Ascending aorta (tissue), 2 donors: Measurements from ENCODE around the gene TDRD9. TPM values are rescaled to one million over a fixed set of nuclear protein-coding genes. Genes with fewer than 3 reads are reported as not detected.

Source experiments
- DNase-seq, 2 donors: peaks; one replicate each; pipeline ENCODE4 v3.0.0-alpha.2; 2019; ENCODE audit warnings: low spot score in 2 of 2
- H3K27ac ChIP-seq, 2 donors: fragments of 200-600 bp; sonication (generic); one replicate each; pipeline ENCODE4 v1.5.1; 2016 to 2017; ENCODE audit warnings: mild to moderate bottlenecking in 1 of 2
- H3K27me3 ChIP-seq: fragments of 200-600 bp; sonication (generic); one replicate; pipeline ENCODE4 v1.5.1; 2017
- H3K36me3 ChIP-seq, 2 donors: fragments of 200-600 bp; sonication (generic); one replicate each; pipeline ENCODE4 v1.5.1; 2016
- H3K4me1 ChIP-seq, 2 donors: fragments of 200-600 bp; sonication (generic); one replicate each; pipeline ENCODE4 v1.5.1; 2016 to 2017; ENCODE audit warnings: mild to moderate bottlenecking in 1 of 2
- H3K4me3 ChIP-seq, 2 donors: fragments of 200-600 bp; sonication (generic); one replicate each; pipeline ENCODE4 v1.5.1; 2016 to 2017; ENCODE audit warnings: mild to moderate bottlenecking in 1 of 2
- H3K9me3 ChIP-seq, 2 donors: fragments of 200-600 bp; sonication (generic); one replicate each; pipeline ENCODE4 v1.5.1; 2016
- intact Hi-C: fragments of 100-400 bp; cut with DNase I; formaldehyde crosslinking; loops from one replicate; pipeline ENCODE4 v1.15.1; 2023
- total RNA-seq: library from RNA; depleted of rRNA; stranded (reverse); fragments of >200 nt; gene quantifications from one replicate; pipeline ENCODE4 v1.1.0, GENCODE V29; 2016
- TF ChIP-seq, protein P1 (sequence below), 3 experiments: fragments of 200-600 bp in 2 of 3; fragments of 450-650 bp in 1 of 3; sonication (generic) in 2 of 3; IDR thresholded peaks; one replicate each; pipeline ENCODE4 v1.5.1; 2016 to 2019; ENCODE audit warnings: antibody characterized with exemption in 3 of 3, mild to moderate bottlenecking in 1 of 3, moderate library complexity in 1 of 3

Gene TDRD9
- total RNA-seq, 1 donor from 2014 or later = 1.4 TPM

DNA sequence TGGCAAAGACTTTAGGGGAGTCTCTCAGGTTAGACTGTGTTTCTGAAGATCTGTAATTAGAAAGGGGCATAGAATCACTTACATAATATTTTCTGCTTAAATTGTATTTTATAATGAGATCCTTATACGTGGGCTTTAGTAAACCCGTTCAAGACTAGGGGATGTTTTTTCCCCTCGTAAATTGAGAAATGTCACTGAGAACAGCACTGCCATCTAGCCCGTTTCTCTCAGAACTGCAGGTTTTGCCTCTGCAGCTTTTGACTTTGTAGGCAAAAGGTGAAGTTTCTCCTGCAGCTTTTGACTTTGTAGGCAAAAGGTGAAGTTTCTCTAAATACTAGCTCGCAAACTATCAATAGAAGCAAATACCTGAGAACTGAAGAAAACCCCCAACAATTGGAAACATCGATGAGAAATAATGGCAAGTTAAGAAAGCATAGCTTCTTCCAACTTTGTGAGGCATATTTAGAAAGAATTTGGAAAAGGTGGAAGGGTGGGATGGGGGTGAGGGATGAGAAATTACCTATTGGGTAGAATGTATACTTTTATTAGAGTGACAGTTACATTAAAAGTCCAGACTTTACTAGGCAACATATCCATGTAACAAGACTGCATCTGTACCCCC, 147.4 kb downstream of the TDRD9 start:
- Histone ChIP-seq H3K27ac (no peak overlapping the region), H3K27me3 (no peaks in the 10 kb centered on the region), H3K4me1 (no peaks in the 10 kb centered on the region), H3K36me3 (no peaks in the 10 kb centered on the region), H3K4me3 (no peak overlapping the region), H3K9me3 (no peaks in the 10 kb centered on the region)
- no peak for DNase-seq
- intact Hi-C loops = no loop called here
- TF ChIP-seq, protein P1, sequence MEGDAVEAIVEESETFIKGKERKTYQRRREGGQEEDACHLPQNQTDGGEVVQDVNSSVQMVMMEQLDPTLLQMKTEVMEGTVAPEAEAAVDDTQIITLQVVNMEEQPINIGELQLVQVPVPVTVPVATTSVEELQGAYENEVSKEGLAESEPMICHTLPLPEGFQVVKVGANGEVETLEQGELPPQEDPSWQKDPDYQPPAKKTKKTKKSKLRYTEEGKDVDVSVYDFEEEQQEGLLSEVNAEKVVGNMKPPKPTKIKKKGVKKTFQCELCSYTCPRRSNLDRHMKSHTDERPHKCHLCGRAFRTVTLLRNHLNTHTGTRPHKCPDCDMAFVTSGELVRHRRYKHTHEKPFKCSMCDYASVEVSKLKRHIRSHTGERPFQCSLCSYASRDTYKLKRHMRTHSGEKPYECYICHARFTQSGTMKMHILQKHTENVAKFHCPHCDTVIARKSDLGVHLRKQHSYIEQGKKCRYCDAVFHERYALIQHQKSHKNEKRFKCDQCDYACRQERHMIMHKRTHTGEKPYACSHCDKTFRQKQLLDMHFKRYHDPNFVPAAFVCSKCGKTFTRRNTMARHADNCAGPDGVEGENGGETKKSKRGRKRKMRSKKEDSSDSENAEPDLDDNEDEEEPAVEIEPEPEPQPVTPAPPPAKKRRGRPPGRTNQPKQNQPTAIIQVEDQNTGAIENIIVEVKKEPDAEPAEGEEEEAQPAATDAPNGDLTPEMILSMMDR (IDR thresholded peaks at IDR 0.05) = no peak

DNA sequence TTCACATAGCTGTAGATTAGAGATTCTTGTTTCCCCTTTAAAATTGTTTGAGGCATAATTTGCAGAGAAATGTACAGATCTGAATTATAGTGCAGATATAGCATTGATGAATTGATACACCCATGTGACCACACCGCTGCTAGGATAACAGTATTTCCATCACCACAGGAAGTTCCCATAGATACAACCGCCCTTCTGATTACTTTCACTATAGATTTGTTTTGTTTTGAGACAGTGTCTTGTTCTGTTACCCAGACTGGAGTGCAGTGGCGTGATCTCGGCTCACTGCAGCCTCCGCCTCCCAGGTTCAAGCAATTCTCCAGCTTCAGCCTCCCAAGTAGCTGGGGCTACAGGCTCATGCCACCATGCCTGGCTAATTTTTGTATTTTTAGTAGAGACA, 148.5 kb downstream of the TDRD9 start:
- TF ChIP-seq, protein P1 (IDR thresholded peaks at IDR 0.05) = no peak
- Histone ChIP-seq H3K27ac (no peak overlapping the region), H3K27me3 (no peaks in the 10 kb centered on the region), H3K9me3 (no peaks in the 10 kb centered on the region), H3K36me3 (no peaks in the 10 kb centered on the region), H3K4me3 (no peak overlapping the region), H3K4me1 (no peaks in the 10 kb centered on the region)
- no peak for DNase-seq
- intact Hi-C loops = no loop called here

DNA sequence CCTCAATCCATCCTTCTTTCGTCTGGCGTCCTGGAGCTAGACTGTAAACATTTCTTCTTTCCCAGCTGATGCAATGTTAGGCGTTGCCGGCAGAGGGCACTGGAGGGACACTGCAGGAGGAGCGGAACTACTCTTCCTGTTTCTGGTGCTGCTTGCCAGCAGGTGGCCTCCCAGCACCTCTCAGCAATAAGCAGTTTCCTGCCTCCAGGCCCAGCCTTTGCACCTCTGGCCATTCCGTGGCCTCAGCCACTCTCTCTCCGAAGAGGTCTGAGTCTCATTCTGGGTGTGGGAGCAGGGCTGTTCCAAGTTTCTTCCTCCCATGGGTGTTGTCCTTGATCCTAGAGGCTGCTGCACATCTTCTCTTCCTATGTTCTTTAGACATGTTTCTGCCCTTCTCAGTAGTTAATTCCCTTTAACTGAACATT, 149.8 kb downstream of the TDRD9 start:
- Histone ChIP-seq H3K27ac (no peak overlapping the region), H3K9me3 (no peaks in the 10 kb centered on the region), H3K4me1 (no peaks in the 10 kb centered on the region), H3K4me3 (no peak overlapping the region), H3K36me3 (no peaks in the 10 kb centered on the region), H3K27me3 (no peaks in the 10 kb centered on the region)
- TF ChIP-seq, protein P1 (IDR thresholded peaks at IDR 0.05) = peak; percentile 92 to 98 (median 96)
- intact Hi-C loops = no loop called here
- DNase-seq = peak in 1 of 2 donors; percentile 89

DNA sequence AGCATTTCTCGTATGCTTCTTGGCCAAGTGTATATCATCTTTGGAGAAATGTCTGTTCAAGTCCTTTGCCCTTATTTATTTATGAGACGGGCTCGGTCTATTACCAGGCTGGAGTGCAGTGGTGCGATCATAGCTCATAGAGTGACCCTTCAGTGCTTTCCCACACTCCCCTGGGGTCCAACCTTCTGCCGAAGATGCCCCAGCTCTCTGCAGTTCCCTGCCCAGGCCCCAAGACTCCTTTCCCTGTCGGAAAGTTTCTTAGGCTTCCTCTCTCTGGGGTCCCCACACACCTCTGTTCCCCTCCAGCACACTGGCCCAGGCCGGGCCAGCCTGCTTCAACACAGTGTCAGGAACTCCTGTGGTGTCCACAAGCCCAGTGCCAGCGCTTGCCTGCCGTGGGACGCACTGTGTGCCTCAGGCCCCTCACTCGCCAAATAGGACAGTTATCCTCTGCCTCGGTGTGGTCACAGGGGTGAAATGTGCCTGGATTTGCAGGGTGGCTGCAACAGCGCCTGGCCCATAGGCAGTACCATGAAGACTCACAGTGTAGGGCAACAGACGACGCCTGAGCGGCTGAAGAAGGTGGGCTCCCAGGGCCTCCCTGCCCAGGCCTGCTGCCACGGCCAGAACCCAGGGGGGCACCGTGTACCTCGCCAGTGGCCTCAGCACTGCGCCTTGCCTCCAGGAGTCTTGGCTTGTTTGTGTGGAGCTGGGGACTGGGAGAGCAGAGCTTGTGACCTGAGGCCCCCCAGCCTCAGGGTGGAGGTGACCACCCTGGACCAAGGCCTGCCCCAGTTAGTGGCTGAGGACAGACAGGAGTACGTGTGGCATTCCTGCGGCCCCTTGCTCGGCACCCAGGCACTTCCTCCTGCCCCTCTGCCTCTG, 152.4 kb downstream of the TDRD9 start:
- Histone ChIP-seq H3K4me3 (no peak overlapping the region), H3K36me3 (no peaks in the 10 kb centered on the region), H3K4me1 (no peaks in the 10 kb centered on the region), H3K27ac (no peak overlapping the region), H3K27me3 (peaks cover 1% of the 10 kb centered on the region), H3K9me3 (no peaks in the 10 kb centered on the region)
- TF ChIP-seq, protein P1 (IDR thresholded peaks at IDR 0.05) = no peak
- no peak for DNase-seq
- intact Hi-C loops = loop anchor here (5.0 to 10.0 kb wide), 2 partner anchors 482 to 554 kb away; no protein-coding TSS in a partner anchor

DNA sequence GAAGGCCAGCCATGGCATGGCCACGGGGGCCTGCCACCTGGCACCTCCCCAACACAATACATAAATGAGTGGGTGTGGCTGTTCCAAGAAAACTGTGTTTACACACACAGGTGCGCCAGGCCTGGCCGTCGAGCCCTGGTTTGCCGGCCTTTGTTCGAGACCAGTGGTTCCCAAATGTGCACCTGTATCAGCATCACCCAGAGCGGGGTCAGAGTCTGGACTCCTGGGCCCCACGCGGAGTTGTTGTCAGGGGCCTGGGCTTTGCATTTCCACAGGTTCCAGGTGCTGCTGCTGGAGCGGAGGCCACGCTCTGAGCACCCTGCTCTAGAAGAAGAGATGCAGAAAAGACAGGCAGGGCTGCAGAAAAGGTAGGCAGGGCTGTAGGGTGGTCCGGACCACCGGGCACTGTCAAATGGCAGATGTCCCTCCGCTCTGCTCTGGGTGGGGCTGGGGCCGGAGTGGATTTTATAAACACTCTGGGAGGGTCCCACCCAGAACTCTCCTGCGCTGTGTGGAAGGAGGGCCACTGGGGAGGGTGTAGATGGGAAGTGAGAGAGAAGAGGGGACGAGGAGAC, 153.1 kb downstream of the TDRD9 start:
- Histone ChIP-seq H3K4me1 (no peaks in the 10 kb centered on the region), H3K9me3 (no peaks in the 10 kb centered on the region), H3K27me3 (peaks cover 9% of the 10 kb centered on the region), H3K27ac (no peak overlapping the region), H3K36me3 (no peaks in the 10 kb centered on the region), H3K4me3 (no peak overlapping the region)
- TF ChIP-seq, protein P1 (IDR thresholded peaks at IDR 0.05) = no peak
- intact Hi-C loops = loop anchor here (5.0 to 10.0 kb wide), 2 partner anchors 481 to 553 kb away; no protein-coding TSS in a partner anchor
- no peak for DNase-seq
